GM18907 (cell line): Measurements from ENCODE around the gene NTM.
A peak's percentile ranks its signal among the peaks of the same experiment; 100 is the strongest.
"Not testable (repeated sequence)": the region's sequence is repeated elsewhere in the genome, so short reads cannot be mapped to it uniquely, and the experiment has no call there.

Experiments used
- ATAC-seq: cut with Tn5 transposase; IDR thresholded peaks from one replicate; pipeline ENCODE4 v1.9.1; 2021; ENCODE audit warnings: mild to moderate bottlenecking, moderate library complexity; ENCODE audit not compliant: unreplicated experiment

The NTM gene

GRCh38 chr11:131488238-131488637, 117.8 kb downstream of the NTM start:
- no peak for ATAC-seq

- ATAC-seq = no peak
Observed at GRCh38 chr11:131491503-131491902, 121.1 kb downstream of the NTM start.

- no peak for ATAC-seq
Observed at GRCh38 chr11:131495423-131495822, 125.0 kb downstream of the NTM start.

- not testable (repeated sequence) for ATAC-seq
Observed at GRCh38 chr11:131497686-131498085, 127.3 kb downstream of the NTM start.

- ATAC-seq = no peak
Observed at GRCh38 chr11:131498631-131499160, 128.3 kb downstream of the NTM start.

GRCh38 chr11:131499199-131499598, 128.8 kb downstream of the NTM start:
- no peak for ATAC-seq

- no peak for ATAC-seq
Observed at GRCh38 chr11:131503017-131503416, 132.6 kb downstream of the NTM start.

GRCh38 chr11:131504199-131504949, 134.0 kb downstream of the NTM start:
- no peak for ATAC-seq

- no peak for ATAC-seq
Observed at GRCh38 chr11:131506348-131506747, 135.9 kb downstream of the NTM start.

GRCh38 chr11:131510662-131511061, 140.2 kb downstream of the NTM start:
- ATAC-seq = no peak

GRCh38 chr11:131511794-131512193, 141.4 kb downstream of the NTM start:
- peak; percentile 53 for ATAC-seq

GRCh38 chr11:131512228-131512627, 141.8 kb downstream of the NTM start:
- ATAC-seq = no peak

- ATAC-seq = no peak
Observed at GRCh38 chr11:131514062-131514461, 143.6 kb downstream of the NTM start.

GRCh38 chr11:131518305-131518838, 148.0 kb downstream of the NTM start:
- ATAC-seq = no peak

- ATAC-seq = no peak
Observed at GRCh38 chr11:131522851-131523250, 152.4 kb downstream of the NTM start.

- ATAC-seq = no peak
Observed at GRCh38 chr11:131530407-131530806, 160.0 kb downstream of the NTM start.

GRCh38 chr11:131533149-131533548, 162.7 kb downstream of the NTM start:
- ATAC-seq = no peak

GRCh38 chr11:131533998-131534397, 163.6 kb downstream of the NTM start:
- no peak for ATAC-seq

- ATAC-seq = no peak
Observed at GRCh38 chr11:131534611-131535010, 164.2 kb downstream of the NTM start.

GRCh38 chr11:131536159-131536558, 165.7 kb downstream of the NTM start:
- ATAC-seq = no peak

- ATAC-seq = no peak
Observed at GRCh38 chr11:131537196-131537595, 166.8 kb downstream of the NTM start.

GRCh38 chr11:131537748-131538147, 167.3 kb downstream of the NTM start:
- ATAC-seq = no peak
